Skin of body (tissue), 2 donors: ENCODE results near the gene ETV6. TPM values are rescaled to one million over a fixed set of nuclear protein-coding genes. Genes with fewer than 3 reads are reported as not detected.

Experiments used
- DNase-seq: peaks from one replicate; lab custom pipeline; 2025; lab: John Stamatoyannopoulos, UW
- total RNA-seq: library from RNA; depleted of rRNA; stranded (reverse); fragments of >200 nt; gene quantifications from one replicate; pipeline ENCODE4 v1.2.3, GENCODE V29; 2014

Gene ETV6
- total RNA-seq, 1 donor from 2014 or later, result 9.0 TPM

DNA sequence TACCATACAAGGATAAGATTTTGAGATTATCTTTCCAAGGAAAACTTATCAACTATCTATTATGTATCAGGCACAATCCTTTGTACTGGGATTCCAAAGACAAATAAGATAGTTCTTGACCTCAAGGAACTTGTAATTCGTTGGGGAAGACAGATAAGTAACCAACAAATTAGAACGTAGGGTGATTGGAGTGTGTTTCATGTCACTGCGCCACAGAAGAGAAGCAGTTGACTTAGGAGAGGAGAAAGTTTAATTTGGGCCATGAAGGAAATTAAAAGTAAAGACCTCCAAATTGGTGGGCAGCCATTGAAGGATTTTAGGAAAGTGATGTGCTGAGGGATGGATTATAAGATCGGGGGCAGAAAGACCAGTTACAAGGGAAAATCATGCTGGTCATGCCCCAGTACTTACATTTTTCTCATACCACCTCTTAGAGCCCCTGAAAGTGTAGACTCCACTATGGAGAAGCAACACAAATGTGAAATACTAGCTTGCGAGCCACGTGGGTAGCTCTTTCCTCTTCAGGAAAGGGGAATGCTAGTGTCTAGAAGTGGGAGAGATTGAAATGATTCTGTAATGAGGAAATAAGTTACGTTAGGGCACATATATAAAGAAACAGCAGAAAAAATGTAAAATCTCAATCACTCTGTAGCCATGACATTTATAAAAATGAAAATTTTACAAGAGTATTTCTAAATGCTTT is 148.7 kb downstream of the ETV6 start:
- no peak for DNase-seq

DNA sequence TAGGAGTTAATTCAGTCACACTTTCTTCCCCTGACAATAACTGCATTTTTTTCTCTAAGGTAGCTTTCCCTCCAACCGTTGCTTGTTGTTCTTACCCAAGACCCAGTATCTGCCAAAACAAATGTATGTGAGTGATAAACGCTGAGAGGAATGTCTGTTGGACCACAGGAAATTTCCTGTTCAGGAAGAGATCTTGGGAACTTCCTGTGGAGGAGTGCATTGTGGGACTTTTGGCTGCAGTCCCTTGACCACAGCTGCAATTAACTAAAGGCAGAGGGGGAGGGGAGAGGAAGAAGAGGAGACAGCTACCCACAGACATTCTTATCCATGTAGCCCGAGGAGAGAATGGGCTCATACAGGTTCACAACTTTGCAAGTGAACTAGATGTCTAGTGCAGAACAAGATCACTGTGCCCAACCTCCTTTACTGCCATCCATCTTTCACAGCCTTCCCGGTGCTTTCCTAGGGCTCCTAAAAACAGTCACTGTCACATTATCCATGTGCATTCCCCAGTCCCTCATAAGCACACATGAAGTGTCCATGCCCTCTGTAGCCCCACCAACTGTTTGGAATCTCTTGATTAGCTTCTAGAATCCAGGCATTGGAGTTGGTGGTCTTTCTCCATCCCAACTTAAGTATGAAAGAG is 149.5 kb downstream of the ETV6 start:
- DNase-seq, result no peak

DNA sequence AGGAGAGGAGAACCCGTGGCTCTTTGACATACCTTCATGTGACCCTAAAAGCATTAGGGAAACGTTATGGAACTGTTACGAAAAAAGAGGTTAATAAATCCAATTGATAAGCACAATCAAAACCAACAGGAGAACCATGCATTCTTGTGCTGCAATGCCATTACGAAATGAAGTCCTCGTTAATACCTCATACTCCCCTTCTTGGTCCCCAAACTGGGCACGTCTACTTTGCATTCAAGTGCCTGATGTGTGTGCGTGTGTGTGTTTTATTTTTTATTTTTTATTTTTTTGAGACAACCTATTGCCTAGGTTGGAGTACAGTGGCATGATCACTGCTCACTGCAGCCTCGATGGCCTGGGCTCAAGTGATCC is 150.0 kb downstream of the ETV6 start:
- no peak for DNase-seq

DNA sequence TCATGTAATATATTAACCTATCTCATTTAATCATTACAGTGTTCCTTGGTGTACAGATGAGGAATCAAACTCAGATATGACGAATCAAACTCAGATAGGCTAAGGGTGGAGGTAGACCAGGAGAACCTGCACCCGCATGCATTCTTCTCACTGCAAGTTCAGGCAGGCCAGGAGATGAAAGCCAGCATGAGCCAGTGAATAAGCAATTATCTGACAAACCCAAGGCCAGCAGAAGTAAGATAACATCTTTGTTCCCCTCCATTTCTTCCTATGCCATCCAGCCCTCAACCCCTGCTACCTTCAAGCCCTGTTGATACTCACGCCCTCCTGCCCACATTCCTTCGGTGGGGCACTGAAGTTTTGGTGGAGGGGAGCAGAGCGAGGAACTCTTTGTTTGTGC is 152.2 kb downstream of the ETV6 start:
- no peak for DNase-seq

DNA sequence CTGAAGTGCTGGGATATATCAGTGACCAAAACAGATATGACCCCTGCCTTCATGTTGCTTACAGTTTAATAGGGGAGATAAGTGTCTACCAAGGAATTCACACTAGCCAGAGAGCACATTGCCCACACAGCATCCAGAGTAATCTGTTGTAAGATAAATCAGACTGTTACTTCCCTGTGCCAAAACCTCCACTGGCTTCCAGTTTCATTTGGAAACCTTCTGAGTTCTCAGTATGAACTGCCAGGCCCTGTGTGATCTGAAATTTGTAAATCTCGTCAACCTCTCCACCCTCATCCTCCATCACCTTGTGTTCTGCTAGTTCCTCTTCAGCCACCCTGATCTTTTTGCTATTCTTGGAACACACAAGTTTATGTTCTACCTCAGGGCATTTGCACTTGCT is 154.7 kb downstream of the ETV6 start:
- no peak for DNase-seq

DNA sequence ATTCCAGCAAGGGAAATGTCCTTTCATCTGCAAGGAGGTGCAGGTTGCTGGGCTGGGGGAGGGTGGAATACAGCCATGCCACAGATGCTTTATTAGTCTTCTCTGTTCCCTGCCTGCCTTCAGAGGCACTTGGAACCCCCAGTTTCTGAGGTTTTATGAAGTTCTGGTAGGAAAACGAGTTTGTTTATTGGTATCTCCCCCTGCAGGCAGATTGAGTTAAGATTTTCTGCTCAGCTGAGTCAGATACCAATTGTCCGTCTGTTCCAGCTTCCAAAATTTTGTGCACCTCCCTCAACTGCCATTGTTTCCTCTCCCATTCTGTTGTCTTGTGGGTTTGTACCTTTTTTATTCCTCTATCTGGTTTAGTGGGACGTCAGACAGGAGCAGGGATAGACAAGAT is 155.6 kb downstream of the ETV6 start:
- DNase-seq, result no peak

DNA sequence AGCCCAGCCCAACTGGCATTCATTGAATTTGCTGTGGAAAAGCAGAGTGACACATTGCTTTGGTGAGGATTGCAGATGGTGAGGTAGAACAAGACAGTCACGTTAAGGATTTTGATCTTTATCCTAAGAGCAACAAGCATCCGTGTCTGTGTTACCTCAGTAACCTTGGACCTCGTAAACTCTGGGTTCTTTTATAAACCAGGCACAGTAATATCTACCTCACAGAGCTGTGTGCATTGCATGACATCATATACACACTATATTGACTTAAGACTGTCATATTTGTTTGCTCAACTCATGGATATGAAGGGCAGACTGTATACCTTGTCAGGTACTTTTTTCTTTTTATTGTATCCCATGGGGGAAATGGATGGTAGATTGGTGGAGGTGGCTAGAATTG is 156.2 kb downstream of the ETV6 start:
- no peak for DNase-seq

DNA sequence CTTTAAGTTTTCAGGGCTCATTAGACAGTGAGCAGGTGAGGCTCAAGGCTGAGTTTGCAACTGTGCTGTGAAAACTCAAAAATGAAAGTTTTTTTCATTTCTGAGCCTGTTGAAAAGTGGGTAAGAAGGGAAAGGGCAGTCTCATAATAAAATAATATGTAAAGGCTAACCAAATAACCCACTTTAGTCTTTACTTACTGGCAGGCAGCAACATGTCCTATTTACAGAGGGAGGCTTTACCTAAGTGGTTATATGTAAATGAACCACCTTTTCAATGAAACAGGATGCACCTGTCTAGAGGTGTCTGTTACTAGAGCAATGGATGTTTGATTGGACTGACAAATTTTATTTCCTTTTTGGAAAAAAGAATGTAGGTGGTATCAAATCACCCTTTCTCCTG is 158.0 kb downstream of the ETV6 start:
- DNase-seq, result no peak

DNA sequence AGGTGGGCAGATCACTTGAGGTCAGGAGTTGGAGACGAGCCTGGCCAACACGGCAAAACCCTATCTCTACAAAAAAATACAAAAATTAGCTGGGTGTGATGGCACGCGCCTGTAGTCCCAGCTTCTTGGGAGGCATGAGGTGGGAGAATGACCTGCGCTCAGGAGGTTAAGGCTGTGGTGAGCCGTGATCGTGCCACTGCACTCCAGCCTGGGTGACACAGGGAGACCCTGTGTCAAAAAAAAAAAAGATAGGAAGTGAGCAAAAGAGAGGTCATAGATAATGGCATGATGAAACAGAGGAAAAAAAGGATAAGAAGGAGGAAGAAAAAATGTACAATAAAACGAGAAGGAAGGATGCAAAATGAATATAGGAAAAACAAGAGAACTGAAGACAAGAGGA is 159.5 kb downstream of the ETV6 start:
- DNase-seq, result no peak

DNA sequence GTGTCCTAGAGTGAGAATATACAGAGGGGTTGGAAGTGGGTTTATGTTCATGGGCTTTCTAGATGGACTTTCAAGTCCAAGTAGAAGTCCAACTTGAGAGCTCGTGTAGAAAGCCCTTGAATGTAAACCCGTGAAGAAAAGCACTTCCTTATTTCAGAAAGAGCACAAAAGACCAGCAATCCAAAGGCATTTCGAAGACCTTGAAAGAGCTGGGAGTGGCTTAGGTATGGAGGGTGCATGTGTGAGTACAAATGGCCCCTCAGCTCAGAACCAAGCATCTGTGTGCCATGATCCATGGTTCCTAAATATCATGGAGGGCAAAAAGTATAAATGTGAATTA is 160.7 kb downstream of the ETV6 start:
- no peak for DNase-seq

DNA sequence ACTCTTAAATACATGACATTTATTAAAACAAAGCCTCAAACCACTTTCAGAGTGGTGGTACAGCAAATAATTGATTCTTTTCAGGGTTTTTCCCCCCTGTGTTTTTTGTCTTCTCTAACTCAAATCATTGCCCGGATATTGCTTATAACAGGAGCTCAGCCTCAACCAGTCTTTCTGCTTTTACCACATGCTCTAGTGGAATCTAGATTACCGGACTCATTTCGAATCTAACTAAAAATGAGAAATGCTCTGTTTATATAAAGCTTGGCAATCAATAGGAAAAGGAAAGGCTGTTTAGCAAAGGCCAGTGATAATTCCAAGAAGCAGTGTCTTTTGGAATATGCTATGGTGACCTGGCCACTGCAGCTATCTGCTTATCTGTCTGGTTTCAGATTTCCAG is 161.5 kb downstream of the ETV6 start:
- DNase-seq, result no peak

DNA sequence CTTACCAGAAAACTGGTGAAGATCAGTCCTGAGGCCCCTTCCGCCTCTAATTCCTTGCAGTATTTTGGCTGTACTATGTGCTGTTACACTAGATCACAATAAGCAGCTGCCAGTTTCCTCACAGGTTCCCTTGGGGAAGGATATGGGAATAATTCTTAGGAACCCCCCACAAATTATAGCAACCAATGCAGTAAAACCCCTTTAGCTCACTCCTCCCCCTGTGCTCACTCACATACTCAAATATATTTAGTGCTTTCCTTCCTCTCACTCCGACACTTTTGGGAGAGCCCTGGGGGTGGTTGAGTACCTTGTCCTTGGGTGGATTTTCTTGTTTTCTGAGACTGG is 162.7 kb downstream of the ETV6 start:
- peak; percentile 60 for DNase-seq

DNA sequence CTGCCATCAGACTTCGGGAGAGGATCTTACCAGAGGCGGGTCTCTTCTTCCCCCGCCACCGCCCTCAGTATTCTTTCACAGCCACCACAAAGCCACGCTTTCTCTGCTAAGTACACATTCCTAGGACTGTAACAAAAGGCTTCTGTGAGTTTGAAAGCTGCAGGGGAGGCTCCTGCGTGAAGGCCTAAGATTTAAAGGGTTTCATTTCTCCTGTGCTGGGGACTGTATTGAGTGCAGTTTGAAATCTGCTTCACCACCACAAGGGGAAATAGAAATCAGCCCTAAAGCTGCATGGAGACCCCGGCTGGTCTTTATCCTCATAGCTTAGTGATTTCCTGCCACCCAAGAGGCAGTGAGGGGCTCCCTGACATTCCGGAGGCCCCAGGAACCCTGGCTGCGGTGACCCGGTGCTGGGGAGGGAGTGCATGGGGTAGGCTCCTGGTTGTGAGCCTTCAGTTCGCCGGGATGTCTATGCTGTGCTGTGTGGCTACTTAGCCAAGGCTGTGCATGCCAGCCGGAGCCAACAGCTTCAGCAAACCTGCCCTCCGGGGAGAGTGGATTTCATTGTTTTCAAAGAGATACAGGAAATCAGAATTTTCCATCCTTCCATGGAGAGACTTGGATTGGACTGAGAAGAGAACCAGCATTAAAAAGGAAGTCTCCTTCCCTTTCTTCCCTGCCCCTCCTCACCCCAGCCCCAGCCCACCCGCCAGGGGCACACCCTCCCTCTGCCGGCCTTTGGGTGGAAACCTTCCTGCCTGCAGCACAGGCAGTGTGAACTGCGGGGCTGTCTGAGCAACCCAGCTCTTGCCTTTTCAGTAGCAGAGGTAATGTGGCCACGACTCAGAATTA is 163.3 kb downstream of the ETV6 start:
- peak; percentile 35 for DNase-seq

DNA sequence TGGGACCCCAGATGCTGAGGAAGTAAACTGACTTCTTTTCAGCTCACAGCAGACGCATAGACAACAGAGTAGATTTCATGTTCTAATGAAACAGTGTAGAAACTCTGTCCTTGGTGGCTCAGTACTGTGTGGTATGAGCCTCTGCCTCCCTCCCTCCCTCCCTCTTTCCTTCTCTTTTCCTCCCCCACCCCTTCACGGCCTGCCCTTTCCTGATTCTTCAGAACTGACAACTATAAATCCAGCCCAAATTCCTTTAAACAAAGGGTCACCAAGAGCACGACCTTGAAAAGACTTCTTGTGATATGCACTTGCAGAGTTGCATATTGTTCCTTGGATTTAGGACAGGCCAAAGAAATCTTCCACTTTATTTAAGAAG is 164.0 kb downstream of the ETV6 start:
- DNase-seq, result no peak

DNA sequence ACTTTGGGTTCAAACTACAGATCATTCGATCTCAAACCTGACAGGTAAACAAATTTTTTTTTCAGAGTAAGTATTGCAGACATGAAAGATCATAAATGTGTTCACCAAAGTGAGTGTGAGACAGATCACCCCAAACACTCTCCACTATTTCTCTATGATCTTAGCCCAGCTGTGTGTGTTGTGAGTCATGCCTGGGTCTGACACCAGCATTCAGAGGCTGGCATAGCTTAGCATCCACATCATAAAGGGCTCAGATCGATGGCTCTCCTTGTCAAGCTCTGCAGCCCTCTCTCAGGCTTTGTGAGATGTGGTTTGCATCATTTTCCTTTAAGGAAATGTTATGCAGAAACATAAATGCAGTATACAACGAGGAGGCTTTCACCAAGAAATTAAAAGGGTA is 164.9 kb downstream of the ETV6 start:
- no peak for DNase-seq

DNA sequence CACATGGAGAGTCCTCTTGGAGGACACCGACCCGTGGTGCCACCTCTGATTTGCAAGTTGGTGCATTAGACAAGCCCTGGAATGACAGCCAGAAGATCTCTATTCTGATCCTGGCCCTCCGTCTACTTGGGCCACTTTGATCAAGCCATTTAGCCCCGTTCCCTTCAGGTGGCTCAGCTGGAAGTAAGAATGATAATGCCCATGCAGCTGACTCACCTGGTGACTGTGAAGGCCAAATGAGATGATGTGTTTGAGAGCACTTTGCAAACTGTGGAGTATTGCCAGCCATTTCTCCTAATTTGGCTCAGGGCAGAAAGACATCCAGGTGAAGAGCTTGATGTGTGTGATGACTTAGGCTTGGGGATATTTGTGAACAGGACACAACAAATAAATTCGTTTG is 165.9 kb downstream of the ETV6 start:
- no peak for DNase-seq

DNA sequence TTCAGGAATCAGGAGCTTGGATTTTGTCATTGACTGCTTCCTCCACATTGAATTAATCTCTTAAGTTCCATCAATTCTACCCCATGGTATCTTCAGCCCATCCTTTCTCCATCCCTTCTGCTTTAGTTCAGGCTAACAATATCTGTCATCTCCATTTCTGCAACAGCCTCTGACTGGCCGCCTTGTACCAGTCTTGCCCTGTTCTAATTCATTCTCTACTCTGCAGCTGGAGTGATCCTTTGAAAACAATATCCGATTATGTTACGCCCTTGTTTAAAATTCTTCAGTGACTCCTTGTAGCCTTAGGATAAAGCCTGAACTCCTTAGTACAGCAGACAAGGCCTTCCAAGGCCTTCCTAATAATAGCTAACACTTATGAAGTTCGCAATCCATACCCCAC is 170.2 kb downstream of the ETV6 start:
- no peak for DNase-seq

DNA sequence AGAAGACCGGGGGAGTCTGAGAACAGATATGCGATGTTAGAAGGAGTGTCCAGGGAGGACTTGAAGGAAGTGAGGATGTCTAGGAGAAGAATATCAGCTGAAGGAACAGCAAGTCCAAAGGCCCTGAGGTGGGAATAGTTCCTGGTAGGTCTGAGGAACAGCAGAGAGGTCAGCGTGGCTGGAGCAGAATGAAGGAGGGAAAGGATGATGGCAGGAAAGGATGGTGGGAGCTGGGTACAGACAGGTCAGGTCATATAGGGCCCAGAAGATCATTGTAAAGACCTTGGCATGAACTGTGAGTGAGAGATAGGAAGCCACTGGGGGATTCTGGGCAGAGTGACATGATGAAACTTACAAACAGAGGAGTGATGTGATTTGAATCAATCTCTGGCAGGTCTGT is 171.0 kb downstream of the ETV6 start:
- DNase-seq, result no peak

DNA sequence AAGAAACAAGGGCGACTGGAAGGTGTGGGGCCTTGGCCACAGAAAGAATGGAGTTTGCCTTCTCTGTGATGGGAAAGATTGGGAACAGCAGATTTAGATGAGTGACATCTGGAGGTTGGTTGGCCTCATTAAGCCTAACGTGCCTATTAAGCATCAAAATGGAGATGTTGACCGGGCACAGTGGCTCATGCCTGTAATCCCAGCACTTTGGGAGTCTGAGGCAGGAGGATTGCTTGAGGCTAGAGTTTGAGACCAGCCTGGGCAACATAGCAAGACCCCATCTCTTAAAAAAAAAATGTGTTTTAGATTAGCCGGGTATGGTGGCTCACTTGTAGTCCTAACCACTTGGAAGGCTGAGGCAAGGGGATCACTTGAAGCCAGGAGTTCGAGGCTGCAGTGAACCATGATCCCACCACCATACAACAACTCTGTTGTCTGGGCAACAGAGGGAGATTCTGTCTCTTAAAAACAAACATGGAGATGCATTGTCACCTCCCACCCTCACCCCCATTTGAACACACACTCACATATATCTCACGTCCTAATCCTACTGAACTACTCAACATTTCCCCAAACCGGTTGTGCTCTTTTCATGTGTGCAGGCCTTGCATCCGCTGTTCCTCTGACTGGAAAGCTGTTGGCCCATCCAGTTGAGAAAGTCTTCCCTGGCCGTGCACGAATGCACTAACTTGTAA is 172.1 kb downstream of the ETV6 start:
- DNase-seq, result no peak

DNA sequence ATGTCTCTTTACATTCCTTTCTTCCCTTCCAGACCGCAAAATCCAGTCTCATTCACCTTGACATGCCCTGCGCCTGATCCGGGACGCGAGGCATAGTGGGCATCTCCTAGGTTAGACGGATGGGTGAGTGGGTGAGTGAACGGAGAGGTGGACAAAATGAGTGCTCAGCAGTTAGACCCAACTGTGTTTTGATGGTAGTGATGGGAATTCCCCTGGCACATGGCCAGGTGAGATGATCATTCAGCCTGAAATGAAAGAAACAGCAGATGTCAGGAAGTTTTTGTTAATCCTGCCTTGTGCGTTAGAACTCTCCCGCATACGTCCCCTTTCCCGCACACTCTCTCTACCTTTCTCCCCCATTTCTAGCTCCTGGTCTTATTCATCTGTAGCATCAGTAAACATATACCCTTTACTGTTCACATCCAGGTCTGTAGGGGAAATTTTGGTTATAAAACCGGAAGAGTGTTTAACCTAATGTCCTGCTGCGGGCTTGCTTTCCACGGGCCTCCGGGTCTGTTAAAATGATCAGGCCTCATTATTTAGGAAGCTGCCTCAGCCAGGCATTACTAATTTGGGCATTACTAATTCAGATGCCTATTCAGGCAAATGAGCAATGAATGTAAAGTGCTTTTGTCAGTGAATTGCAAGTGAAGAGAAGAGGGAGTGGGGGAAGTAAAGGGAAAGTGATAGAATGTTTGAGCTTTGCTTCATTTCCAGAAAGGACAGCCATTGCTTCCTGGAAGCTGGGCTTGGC is 172.8 kb downstream of the ETV6 start:
- DNase-seq, result no peak

DNA sequence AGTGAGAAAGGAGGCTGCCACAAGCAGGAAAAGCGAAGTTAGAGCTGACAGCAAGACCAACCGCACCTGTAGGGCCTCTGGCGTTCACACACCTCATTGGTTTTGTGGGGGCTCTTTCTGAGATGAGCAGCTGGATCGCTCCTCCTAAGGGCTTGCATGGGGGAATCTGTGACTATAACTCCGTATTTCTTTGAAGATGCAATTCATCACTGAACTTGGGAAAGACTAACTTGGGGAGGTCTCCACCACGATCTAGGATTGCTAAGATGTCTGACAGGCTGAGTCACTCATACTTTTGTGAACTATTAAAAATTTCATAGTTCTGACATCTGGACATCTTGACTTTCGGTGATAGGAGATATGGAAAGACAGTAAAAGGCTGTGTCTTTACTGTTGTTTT is 173.6 kb downstream of the ETV6 start:
- no peak for DNase-seq

DNA sequence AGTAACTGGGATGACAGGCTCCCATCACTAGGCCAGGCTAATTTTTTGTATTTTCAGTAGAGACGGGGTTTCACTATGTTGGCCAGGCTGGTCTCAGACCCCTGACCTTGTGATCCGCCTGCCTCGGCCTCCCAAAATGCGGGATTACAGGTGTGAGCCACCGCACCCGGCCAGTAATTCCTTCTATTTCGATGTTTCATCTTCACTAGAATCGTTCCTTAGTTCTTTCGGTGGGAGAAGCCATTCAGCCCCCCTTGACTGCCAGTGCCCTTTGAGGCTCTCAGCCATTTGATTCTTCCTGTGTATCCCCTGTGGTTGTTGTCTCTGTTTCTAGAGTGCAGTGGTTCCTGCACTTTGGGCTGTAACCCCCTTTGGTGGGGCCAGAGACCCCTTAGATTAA is 174.1 kb downstream of the ETV6 start:
- DNase-seq, result no peak
